Hepatic stellate cell (primary cell): ENCODE data around the gene WDFY4.

ENCODE experiments used
- DNase-seq: peaks from one replicate; pipeline ENCODE4 v3.0.0; 2011; ENCODE audit warnings: low spot score

WDFY4 gene

DNA sequence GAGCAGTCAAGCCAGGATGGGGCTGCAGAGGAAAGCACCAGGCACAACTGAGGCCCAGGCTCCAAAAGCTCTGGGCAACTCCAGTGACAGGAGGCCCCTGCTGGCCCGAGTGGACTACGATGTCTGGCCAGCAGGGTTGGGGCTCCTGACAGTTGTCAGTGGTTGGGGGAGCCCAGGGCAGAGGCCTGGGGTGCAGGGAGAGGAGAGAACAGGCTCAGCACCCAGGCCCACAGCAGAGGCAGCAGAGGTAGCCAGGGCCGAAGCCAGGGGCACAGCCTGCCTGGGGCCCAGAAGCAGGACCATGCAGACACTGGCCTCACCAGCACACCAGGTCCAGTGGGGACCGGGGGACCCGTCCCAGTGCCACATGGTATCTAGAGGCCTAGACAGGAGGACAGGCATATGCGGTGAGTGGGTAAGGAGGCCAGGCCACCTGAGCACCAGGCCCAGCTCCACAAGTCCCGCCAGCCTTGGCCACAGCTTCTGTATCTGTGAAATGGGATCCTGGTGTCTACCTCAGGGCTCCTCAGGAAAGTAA lies 301.0 kb downstream of the WDFY4 start:
- no peak for DNase-seq

DNA sequence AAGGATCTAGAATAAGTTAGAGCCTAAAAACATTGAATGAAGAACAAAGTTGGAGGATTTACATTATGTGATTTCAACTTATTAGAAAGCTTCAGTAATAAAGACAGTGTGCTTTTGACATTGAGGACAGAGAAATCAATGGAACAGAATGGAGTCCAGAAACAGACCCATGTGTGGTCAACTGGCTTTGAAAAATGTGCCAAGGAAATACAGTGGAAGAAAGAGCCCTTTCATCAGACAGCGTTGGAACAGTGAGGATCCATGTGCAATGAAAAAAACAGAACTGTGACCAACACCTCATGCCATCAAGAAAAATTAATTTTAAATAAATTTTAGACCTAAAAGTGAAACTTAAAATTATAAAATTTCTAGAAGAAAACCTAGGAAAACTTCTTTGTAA lies 305.6 kb downstream of the WDFY4 start:
- no peak for DNase-seq

DNA sequence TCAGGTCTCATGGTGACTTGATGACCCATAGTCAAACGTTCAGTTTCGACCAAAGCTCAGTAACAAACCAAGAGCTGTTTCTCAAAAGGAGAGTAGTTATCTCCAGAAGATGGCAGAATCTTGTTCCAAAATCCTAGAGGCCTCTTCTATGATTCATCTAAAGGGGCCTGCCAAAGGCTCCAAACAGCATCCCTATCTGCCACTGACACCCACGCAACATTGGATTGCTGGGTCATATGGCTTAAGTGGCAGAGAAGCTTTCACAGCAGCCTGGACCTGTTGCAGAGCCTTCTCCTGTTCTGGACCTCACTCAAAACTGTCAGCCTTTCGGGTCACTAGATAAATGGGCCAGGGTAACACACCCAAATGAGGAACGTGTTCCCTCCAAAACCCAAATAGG lies 309.0 kb downstream of the WDFY4 start:
- no peak for DNase-seq

DNA sequence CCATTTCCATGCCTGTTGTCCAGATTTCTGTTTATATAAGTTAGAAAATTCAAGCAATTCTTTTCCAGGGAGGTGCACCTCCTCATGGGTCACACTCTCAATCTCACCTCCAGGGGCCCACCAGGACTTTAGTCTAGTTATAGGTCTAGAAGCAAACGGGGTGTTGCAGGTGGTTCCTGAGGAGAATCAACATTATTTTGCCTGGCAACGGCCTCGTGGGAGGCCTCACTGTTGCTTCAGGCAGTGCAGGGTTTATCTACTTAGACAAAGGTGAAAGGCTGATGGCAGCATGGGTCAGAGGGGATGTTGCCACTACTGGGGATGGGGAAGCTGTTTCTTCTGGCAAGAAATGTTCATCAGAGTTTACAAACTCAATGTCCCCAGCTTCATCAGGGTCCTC lies 311.7 kb downstream of the WDFY4 start:
- DNase-seq, result no peak

DNA sequence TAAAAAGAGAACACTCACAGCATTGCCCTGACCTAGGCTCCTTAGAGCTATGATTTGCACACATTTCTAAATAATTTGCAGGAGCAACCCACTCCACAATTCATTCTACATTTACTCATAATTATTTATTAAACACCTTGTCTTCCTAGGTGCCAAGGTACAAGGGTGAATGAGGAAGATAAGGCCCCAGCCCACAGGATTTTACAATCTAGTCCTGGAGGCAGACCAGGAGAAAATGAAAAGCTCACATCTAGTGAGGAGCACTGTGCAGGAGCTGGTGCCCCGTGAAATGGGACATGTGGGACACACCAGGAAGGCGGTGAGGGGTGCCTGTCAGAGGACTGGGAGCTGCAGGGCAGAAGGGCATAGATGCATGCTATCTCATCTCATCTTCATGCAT lies 314.7 kb downstream of the WDFY4 start:
- no peak for DNase-seq

DNA sequence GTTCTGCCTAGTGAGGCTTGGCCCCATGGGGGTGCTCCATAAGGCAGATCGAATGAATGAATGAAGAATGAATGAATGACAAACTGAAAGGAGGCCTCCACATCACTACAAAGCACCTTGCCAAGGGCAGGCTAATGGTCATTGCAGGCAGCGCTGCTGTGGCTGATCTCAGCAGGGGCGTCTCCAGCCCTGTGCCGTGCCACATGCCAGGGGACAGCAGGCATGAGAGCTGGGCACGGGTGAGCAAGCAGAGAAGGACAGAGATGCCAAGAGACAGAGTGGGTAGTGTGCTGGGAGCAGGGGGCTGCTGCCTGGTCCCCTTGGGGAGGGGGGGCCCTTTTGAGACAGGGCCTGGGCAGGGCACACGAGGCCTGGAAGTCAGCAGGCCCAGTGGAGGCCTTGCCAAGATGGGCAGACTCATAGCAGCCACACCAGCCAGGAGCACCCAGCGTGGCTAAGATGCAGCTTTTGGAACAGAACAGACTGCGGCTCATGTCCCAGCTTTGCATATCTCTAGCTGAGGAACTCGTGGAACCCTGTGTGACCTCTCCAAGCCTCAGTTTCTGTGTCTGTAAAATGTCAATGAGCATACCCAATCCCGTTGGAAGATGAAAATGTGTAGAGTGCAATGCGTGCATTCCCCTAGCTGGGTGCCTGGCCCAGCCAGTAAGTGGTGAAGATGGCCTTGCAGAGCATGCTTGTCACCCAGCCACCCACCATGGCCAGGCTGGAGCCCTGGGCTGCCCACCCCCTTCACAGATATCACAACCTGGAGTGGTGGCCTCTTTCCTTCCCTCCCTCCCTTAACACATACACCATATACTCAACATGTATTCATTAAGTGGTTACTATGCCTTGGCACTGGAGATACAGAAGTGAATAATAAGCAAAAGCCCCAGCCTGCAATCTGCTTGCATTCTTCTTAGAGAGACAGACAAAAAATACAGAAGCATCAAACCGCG lies 316.0 kb downstream of the WDFY4 start:
- DNase-seq, result no peak

DNA sequence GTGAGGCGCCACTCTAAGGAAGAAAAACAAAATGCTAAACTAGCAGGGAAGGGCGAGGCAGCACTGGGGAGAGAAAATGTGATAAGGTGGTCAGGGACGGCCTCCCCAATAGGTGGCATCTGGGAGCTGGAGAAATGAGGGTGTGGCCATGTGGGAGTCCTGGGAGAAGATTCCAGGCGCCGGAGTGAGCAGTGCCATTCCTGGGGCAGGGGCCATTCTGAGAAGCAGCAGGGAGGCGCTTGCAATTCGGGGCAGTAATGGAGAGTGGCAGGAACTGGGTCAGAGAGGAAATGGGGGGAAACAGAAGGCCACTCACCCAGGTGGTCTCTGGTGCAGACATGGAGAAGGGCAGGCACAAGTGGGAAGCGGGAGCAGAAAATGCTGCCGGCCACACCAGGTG lies 316.7 kb downstream of the WDFY4 start:
- DNase-seq, result no peak

DNA sequence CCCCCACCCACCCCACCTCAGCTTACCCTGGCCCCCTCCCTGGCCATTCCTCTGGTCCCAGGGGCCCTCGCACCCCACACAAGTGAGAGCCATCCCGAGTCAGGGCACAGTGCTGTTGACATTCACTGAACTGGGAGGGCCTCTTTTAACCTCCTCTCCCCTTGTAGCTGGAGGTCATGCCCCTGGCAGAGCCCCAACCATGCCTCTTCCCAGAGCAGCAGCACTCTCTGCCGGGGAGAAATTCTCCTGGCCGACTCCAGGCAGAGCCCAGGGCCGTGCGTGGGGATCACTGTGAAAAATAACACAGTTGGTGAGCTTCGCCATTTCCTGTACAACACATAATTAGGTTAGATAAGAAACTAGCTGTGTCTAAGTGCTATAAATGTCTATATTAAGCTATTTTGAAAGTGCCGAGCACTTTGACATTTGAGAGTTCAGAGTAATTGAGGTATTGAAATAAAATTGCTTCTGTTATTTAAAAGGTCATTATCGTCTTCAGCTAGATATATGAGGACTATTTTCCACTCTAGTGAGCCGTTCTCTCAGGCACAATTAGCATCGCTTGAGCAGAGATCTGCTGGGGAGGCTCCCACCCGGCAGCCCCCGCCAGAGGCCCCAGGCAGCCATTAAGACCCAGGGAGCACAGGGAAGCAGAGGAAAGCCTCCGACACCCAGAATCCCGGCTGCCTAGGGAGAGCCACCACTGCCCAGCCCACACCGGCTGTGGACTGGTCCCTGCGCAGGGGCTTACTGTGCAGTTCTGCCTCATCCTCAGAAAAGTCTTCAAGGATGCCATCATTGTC lies 317.4 kb downstream of the WDFY4 start:
- no peak for DNase-seq

DNA sequence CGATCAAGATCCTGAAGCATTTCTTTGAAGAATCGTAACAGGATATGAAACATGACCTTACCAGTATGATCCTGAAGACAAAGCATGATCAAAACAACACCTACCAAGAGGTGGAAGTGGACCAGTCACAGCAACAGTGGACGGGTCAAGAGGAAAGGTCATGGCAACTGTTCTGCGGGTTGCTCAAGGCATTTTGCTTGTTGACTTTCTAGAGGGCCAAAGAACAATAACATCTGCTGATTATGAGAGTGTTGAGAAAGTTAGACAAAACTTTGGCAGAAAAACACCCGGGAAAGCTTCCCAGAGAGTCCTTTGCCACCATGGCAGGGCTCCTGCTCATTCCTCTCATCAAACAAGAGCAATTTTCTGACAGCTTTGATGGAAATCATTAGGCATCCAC lies 320.6 kb downstream of the WDFY4 start:
- no peak for DNase-seq

DNA sequence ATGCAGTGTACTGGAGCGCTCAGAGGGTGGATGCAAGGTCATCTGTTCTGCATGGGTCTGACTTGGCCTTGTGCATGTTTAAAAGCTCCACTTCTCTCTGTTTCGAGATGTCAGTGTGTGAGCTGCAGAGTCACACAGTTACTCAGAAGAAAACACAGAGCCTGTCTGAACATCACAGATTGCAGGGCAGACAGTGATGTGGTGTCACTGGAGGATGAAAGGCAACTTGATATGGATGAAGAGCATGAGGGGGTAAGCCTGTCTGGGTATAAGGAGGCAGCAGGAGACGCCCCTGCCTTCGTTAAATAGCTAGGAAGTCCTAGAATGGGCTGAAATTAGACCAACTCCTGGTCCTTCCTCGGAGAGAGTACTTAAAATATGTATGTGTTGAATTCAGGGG lies 322.5 kb downstream of the WDFY4 start:
- DNase-seq, result no peak

DNA sequence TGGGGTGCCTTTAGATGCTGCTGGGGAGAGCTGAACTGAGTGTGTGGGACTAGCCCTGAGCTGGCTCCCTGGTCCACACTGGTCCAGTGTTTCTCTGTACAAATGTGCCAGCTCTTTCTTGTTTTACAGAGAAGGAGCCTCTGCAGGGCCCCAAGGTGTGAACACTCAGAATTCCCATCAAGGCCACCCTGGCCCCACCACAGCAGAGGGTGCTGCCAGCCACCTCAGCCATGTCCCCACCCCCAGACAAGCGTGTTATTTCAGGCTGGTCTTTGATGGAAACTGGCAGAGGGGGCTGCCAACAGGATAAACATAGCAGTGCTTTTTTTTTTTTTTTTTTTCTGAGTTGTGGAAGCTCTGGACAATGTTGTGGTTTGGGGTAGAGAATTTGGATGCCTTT lies 323.4 kb downstream of the WDFY4 start:
- no peak for DNase-seq

DNA sequence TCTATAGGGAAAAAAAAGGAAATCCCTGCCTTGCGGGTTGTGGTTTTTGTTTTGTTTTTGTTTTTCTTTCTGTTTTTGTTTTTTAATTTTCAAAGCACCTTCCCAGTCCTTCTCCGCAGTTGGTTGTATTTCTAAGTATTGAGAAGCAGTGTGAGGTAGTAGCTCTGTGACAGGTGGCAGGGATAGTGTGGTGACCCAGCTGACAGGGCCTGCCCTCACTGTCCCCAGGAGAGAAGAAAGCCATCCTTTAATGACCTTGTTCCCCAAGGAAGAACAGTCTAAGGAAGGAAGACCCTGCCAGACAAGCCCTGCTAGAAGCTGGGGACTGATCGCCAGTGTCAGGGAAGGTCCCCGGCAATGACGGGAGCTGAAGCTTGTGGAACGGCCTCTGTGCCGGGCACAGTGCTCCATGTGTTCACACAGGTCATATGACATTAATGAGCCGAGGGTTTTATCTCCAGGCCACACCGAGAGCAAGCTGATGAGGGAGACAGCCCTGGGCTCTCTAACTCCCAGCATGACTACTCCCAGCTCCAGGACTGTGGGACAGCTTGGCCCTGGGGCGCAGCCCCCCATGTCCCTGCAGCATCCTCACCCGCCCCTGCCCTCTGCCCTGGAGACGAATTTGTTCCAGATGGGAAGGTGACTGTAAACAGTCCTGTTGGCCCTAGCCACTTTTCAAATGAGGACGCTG lies 324.0 kb downstream of the WDFY4 start:
- DNase-seq, result no peak

DNA sequence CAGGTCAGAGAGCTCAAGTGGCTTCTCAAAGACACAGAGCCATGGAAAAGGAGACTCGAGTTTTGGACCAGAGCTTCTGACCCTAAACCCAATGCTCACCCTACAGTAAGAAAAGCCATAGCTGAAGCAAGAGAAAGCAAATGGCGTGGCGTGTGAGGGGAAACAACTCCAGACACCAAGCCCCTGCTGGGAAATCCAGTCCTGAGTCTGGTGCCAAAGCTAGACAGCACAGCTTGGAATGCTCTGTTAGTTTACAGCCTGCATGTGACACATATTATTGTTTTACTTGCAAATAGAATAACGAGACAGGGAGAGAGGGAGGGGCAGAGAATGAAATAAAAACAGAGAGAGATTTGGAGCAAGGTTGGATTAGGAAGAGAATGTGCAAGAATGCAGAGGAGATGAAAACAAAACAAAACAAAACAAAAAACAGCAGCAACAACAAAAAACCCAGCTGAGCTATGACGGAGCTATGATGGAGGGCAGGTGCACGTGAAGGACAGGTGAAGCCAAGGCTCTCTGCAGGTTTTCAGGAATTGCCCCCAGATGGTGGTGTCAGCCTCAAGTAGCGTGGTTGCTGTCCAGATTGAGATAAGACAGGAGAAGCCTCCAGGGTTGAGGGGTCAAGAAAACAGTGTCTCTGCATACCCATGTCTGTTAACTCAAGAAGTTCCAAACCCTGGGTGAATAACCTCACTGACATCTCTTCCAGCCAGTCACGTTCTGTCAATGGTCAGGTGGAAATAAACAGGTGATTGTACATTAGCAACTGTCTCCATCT lies 324.7 kb downstream of the WDFY4 start:
- DNase-seq, result no peak

DNA sequence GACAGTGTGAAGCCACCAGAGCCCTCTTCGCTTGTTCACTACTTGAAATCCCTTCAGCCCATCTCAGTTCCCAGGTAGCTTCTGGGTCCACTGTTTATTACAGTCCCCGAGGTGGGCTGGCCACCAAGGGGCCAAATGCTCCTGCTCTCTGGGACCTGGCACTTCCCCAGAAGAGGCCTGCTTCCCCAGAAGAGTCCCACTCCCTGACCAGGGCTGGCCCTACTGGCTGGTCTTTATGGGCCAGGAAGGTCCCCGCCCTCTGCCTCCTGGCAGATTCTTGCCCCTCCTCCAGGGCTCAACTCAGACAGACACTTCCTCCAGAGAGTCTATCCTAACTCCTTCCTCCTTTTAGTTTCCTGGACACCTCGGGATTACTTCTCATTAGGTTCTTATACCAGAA lies 325.6 kb downstream of the WDFY4 start:
- DNase-seq, result no peak

DNA sequence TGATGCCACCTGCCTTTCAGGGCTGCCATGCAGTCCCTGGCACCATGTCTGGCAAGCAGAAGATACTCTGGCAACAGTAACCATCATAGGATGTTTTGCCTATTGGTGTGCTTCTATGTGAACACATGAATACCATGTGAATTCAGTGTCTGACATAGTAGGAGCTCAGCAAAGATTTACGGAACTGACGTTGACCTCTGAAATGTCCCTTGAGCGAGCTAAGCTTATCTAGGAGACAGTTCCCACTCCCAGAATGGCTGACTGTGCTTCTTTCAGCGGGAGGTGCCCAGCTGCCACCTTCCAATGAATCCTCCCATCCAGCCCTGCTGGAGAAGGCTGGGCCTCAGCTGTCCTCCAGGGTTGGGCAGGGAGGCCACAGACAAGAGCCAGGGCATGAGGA lies 326.2 kb downstream of the WDFY4 start:
- DNase-seq, result no peak

DNA sequence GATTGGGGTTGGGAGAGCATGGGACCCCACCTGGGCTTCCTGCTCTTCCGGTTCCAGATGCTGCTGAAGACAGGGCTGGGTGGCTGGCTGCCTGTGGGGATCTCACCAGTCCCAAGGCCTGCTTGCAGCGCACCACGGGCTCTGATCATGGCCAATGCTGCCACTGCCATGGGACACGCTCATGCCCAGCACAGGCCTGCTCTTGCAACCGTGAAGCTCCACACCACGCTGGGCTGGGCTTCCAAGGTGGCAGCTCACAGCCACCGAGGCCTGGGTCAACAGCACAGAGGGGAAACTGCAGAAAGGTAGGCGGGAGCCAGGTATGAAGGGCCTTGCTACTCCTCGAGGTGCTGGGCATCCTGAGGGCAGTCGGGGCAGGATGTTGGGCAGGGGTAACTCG lies 327.1 kb downstream of the WDFY4 start:
- no peak for DNase-seq

DNA sequence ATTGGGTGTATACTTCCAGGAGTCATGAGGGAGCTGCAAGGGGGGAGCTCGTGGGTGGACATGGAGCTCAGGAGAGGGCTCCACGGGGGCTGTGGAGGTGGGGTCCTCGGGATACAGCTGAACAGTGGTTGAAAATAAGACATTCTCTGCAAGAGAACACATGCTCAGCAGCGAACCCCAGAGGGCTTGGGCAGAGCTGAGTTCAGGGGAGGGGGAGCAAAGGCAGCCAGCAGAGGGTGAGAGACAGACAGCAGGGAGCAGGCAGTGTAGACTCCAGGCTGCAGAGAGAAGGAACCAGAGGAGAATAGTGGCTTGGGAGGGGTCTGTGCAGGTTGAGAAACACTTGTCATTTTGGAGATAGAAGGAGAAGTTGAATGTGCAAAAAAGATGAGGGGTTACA lies 327.9 kb downstream of the WDFY4 start:
- no peak for DNase-seq

DNA sequence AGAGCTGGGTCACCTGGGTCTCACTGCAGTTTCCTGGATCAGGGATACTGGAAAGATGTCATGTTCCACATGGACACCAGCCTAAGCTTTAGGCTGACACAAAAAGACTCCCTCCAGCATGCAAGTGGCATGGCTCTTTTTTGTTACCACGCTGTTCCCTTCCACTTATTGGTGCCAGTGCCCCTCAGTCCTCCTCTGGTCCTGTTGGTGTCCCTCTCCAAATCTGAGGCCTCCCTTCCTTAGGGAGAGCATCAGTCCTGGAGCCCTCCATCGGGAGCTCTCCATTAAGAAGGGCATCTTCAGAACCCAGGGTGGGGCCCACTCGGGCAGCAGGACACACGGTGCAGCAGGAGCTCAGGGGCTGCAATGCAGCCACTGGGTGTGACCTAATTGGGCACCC lies 331.0 kb downstream of the WDFY4 start:
- DNase-seq, result no peak

DNA sequence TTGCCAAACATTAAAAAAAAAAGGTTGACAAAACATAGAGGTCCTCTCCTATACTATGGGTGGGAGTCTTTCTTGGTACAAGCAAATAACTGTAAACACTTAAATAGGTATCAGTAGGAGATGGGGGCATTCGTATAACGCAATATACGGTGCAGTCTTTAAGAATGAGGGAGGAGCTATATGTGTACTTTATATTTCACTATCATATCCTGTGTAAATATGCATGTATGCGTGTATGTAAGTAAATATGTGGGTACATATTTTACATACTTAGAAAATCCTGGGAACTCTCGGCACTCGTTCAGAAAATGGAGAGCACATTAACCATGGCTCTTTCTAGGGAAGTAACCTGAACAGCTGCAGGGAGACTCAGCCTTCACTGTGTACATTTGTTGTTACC lies 337.0 kb downstream of the WDFY4 start:
- DNase-seq, result no peak

DNA sequence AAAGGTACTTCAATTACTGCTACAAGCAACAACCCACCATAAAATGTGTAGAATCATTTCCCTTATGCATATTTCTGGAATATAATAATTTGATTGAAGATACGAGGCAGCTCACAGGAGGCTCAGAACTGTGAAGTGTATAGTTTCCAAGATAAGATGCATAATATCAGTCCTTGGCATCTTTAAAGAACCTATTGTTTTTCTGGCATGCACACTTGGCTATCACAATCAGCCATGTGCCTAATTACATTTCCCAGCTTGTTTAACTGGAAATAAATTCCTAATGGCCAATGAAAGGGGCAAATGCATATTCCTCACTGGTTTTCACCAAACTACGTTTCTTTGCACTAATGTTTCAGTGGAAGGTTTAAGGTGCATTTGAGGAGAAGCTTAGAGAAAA lies 338.4 kb downstream of the WDFY4 start:
- no peak for DNase-seq

DNA sequence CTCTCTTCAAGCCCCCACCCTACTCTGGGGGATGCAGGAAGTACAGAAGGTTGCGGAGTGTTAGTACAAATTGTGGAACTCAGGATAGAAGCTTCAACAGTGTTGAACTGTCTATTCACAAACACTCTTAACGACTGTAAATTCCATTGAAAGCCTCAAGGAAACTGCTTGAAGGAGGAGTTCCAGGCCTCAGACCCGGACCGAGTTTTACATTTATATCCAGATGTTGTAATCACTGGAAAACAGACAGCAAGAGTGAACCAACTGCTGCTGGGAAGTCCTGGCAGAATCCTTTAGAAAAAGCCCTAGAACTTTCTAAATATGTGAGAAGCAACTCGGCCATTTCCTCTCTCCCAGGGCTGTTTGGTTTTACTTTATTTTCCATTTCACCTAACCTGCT lies 339.1 kb downstream of the WDFY4 start:
- DNase-seq, result no peak

DNA sequence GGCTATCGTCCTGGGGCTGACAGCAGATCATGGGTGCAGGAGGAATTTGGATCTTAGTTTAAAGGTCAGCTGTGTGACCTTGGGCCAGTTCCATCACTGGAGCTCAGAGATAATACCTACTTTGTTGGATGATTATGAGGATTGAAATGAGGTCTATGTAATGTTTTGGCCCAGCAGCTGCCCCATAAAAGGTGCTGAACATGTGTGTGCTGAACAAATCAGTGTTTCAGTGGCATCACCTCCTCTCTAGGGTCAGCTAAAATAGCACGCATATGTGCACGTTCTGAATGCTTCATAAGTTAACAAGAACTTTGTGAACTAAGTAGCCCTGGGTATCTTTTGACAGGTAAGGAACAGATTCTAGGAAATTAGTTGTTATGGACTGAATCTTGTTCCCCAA lies 339.8 kb downstream of the WDFY4 start:
- no peak for DNase-seq
